ENCODE results near the gene HS2ST1. TPM values are rescaled to one million over a fixed set of nuclear protein-coding genes. Genes with fewer than 3 reads are reported as not detected.

HS2ST1 gene
- total and polyA plus RNA-seq, 2 experiments from 2014 or later, result 6.7 to 17.1 TPM

DNA sequence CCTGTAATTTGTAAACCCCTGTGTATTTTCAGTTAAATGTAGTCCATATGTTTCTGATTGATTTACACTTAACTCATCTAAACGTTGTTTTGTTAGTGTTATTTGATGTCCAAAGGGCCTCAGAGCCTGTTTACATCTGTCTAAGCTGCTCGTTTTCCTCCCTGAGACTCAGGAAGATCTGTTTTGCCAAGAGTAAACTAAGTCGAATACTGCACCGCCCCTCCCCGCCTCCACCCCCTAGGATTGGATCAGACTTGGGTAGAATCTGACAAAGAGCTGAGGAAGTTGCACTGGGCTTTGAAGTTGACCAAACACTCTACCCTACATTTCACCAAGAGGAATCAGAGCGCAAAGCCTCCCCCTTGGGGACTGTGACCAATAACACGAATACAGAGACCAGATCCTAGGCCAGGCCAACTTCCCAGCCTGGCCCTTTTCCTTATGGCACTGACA lies 207.3 kb downstream of the HS2ST1 start:
- peaks cover 11% of the 10 kb centered on the region for H3K4me1 Mint-ChIP-seq

More for the DNA sequence above, 207.3 kb downstream of the HS2ST1 start:
- no peaks in the 10 kb centered on the region for H3K79me2 ChIP-seq (replicated peaks; ENCODE audit: insufficient read depth)
- no peak for ATAC-seq
- DNase-seq (ENCODE audit: low spot score), result no peak
- Mint-ChIP-seq H3K9me3 (no peaks in the 10 kb centered on the region), H3K36me3 (ENCODE audit: low read depth) (no peaks in the 10 kb centered on the region), H3K4me3 (no peak overlapping the region), H3K27me3 (ENCODE audit: insufficient read depth, low read depth, poor library complexity) (peaks cover 4% of the 10 kb centered on the region), H3K27ac (no peak overlapping the region)
- no peaks in the 10 kb centered on the region for H4K20me1 ChIP-seq (replicated peaks; ENCODE audit: insufficient read depth)
- no peaks in the 10 kb centered on the region for H3K27me3 ChIP-seq (ENCODE audit: insufficient read depth)
- no peak overlapping the region for H3K4me3 ChIP-seq
- no peak overlapping the region for H3K27ac ChIP-seq (ENCODE audit: low read depth)
- H3K36me3 ChIP-seq (ENCODE audit: insufficient read depth), result no peaks in the 10 kb centered on the region
- no peak overlapping the region for H2AFZ ChIP-seq
- H3F3A ChIP-seq (replicated peaks; ENCODE audit: low read depth), result no peaks in the 10 kb centered on the region
- no peak overlapping the region for H3K4me2 ChIP-seq
- H3K9me2 ChIP-seq (ENCODE audit: insufficient read depth), result peaks cover 4% of the 10 kb centered on the region; the same call in 1 of the 2 replicates
- H3K4me1 ChIP-seq (ENCODE audit: insufficient read depth), result peaks cover 7% of the 10 kb centered on the region; the same call in 1 of the 2 replicates
- no peak for TF ChIP-seq ZNF462 (CRISPR knock-in tag; IDR thresholded peaks at IDR 0.05)
- TF ChIP-seq, protein P1, sequence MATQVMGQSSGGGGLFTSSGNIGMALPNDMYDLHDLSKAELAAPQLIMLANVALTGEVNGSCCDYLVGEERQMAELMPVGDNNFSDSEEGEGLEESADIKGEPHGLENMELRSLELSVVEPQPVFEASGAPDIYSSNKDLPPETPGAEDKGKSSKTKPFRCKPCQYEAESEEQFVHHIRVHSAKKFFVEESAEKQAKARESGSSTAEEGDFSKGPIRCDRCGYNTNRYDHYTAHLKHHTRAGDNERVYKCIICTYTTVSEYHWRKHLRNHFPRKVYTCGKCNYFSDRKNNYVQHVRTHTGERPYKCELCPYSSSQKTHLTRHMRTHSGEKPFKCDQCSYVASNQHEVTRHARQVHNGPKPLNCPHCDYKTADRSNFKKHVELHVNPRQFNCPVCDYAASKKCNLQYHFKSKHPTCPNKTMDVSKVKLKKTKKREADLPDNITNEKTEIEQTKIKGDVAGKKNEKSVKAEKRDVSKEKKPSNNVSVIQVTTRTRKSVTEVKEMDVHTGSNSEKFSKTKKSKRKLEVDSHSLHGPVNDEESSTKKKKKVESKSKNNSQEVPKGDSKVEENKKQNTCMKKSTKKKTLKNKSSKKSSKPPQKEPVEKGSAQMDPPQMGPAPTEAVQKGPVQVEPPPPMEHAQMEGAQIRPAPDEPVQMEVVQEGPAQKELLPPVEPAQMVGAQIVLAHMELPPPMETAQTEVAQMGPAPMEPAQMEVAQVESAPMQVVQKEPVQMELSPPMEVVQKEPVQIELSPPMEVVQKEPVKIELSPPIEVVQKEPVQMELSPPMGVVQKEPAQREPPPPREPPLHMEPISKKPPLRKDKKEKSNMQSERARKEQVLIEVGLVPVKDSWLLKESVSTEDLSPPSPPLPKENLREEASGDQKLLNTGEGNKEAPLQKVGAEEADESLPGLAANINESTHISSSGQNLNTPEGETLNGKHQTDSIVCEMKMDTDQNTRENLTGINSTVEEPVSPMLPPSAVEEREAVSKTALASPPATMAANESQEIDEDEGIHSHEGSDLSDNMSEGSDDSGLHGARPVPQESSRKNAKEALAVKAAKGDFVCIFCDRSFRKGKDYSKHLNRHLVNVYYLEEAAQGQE (IDR thresholded peaks at IDR 0.05; ENCODE audit: unreplicated experiment), result no peak
- TF ChIP-seq EZH2 (IDR thresholded peaks at IDR 0.05; ENCODE audit: low read depth, unreplicated experiment), result no peak
- no peak for TF ChIP-seq EZH2phosphoT487 (IDR thresholded peaks at IDR 0.05; ENCODE audit: unreplicated experiment)
- TF ChIP-seq NANOG (IDR thresholded peaks at IDR 0.05; ENCODE audit: borderline replicate concordance), result no peak
- TF ChIP-seq JUNB (IDR thresholded peaks at IDR 0.05; ENCODE audit: unreplicated experiment), result no peak
- TF ChIP-seq ZNF331 (CRISPR knock-in tag; IDR thresholded peaks at IDR 0.05; ENCODE audit: low read depth), result no peak
- TF ChIP-seq ZNF114 (CRISPR knock-in tag; IDR thresholded peaks at IDR 0.05), result no peak
- TF ChIP-seq ETS1 (IDR thresholded peaks at IDR 0.05), result no peak
- TF ChIP-seq, protein P2, sequence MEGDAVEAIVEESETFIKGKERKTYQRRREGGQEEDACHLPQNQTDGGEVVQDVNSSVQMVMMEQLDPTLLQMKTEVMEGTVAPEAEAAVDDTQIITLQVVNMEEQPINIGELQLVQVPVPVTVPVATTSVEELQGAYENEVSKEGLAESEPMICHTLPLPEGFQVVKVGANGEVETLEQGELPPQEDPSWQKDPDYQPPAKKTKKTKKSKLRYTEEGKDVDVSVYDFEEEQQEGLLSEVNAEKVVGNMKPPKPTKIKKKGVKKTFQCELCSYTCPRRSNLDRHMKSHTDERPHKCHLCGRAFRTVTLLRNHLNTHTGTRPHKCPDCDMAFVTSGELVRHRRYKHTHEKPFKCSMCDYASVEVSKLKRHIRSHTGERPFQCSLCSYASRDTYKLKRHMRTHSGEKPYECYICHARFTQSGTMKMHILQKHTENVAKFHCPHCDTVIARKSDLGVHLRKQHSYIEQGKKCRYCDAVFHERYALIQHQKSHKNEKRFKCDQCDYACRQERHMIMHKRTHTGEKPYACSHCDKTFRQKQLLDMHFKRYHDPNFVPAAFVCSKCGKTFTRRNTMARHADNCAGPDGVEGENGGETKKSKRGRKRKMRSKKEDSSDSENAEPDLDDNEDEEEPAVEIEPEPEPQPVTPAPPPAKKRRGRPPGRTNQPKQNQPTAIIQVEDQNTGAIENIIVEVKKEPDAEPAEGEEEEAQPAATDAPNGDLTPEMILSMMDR (conservative IDR thresholded peaks at IDR 0.05; ENCODE audit: low read depth in 2 of 2), result no peak
- TF ChIP-seq POLR2AphosphoS5 (IDR thresholded peaks at IDR 0.05; ENCODE audit: low read depth), result no peak
- TF ChIP-seq CREB1 (CRISPR knock-in tag; IDR thresholded peaks at IDR 0.05; ENCODE audit: low read depth), result no peak
- no peak for TF ChIP-seq STAT1 (IDR thresholded peaks at IDR 0.05; ENCODE audit: unreplicated experiment)
